ENCODE measurements around the gene RNFT2.
"Not testable (repeated sequence)": the region's sequence is repeated elsewhere in the genome, so short reads cannot be mapped to it uniquely, and the experiment has no call there.

Gene RNFT2

GRCh38 chr12:116798719-116799118, 60.6 kb downstream of the RNFT2 start:
- no peak for DNase-seq

- DNase-seq = no peak
Measured at GRCh38 chr12:116799955-116800354, 61.8 kb downstream of the RNFT2 start.

- DNase-seq = no peak
Measured at GRCh38 chr12:116800918-116801317, 62.8 kb downstream of the RNFT2 start.

- no peak for DNase-seq
Measured at GRCh38 chr12:116802018-116802417, 63.9 kb downstream of the RNFT2 start.

- DNase-seq = no peak
Measured at GRCh38 chr12:116803013-116803736, 65.1 kb downstream of the RNFT2 start.

GRCh38 chr12:116804051-116804450, 65.9 kb downstream of the RNFT2 start:
- no peak for DNase-seq

- no peak for DNase-seq
Measured at GRCh38 chr12:116806845-116807440, 68.8 kb downstream of the RNFT2 start.

GRCh38 chr12:116807546-116807945, 69.4 kb downstream of the RNFT2 start:
- DNase-seq = no peak

- no peak for DNase-seq
Measured at GRCh38 chr12:116808113-116809105, 70.3 kb downstream of the RNFT2 start.

GRCh38 chr12:116812238-116812637, 74.1 kb downstream of the RNFT2 start:
- no peak for DNase-seq

GRCh38 chr12:116813271-116814041, 75.3 kb downstream of the RNFT2 start:
- DNase-seq = no peak

- not testable (repeated sequence) for DNase-seq
Measured at GRCh38 chr12:116814766-116815165, 76.7 kb downstream of the RNFT2 start.

GRCh38 chr12:116818341-116818856, 80.3 kb downstream of the RNFT2 start:
- peak; percentile 30 for DNase-seq

- DNase-seq = peak; percentile 75
Measured at GRCh38 chr12:116818948-116819832, 81.1 kb downstream of the RNFT2 start.

- no peak for DNase-seq
Measured at GRCh38 chr12:116820064-116820656, 82.0 kb downstream of the RNFT2 start.

- no peak for DNase-seq
Measured at GRCh38 chr12:116821291-116821690, 83.2 kb downstream of the RNFT2 start.

GRCh38 chr12:116827432-116827831, 89.3 kb downstream of the RNFT2 start:
- no peak for DNase-seq

- DNase-seq = no peak
Measured at GRCh38 chr12:116832353-116832752, 94.2 kb downstream of the RNFT2 start.

- no peak for DNase-seq
Measured at GRCh38 chr12:116833474-116833873, 95.4 kb downstream of the RNFT2 start.

GRCh38 chr12:116835484-116835883, 97.4 kb downstream of the RNFT2 start:
- no peak for DNase-seq

GRCh38 chr12:116837097-116837496, 99.0 kb downstream of the RNFT2 start:
- no peak for DNase-seq
